ENCODE data around the gene ALDH1L2.

GRCh38 chr12:104991565-104992128 is 92.6 kb downstream of the ALDH1L2 start:
- TF ChIP-seq CTCF (IDR thresholded peaks at IDR 0.05), result no peak
- no peak for TF ChIP-seq NR2C2 (CRISPR knock-in tag; IDR thresholded peaks at IDR 0.05)
- TF ChIP-seq ZNF512 (CRISPR knock-in tag; IDR thresholded peaks at IDR 0.05; ENCODE audit: borderline replicate concordance), result no peak
- TF ChIP-seq MYBL2 (CRISPR knock-in tag; IDR thresholded peaks at IDR 0.05), result no peak
- TF ChIP-seq GRHL2 (CRISPR knock-in tag; IDR thresholded peaks at IDR 0.05; ENCODE audit: insufficient replicate concordance, severe bottlenecking), result no peak
- TF ChIP-seq ATF3 (CRISPR knock-in tag; conservative IDR thresholded peaks at IDR 0.05), result no peak
- no peak for TF ChIP-seq HMGXB4 (CRISPR knock-in tag; IDR thresholded peaks at IDR 0.05)
- TF ChIP-seq ESRRA (CRISPR knock-in tag; IDR thresholded peaks at IDR 0.05; ENCODE audit: borderline replicate concordance), result no peak
- TF ChIP-seq CREB1 (CRISPR knock-in tag; IDR thresholded peaks at IDR 0.05), result no peak
- no peak for TF ChIP-seq NFYB (CRISPR knock-in tag; conservative IDR thresholded peaks at IDR 0.05; ENCODE audit: low read depth)
- TF ChIP-seq SP1 (CRISPR knock-in tag; conservative IDR thresholded peaks at IDR 0.05), result no peak
- no peak for TF ChIP-seq NR3C1 (CRISPR knock-in tag; conservative IDR thresholded peaks at IDR 0.05; ENCODE audit: low read depth)
- no peak for TF ChIP-seq JUN (CRISPR knock-in tag; IDR thresholded peaks at IDR 0.05)
- TF ChIP-seq E2F1 (CRISPR knock-in tag; IDR thresholded peaks at IDR 0.05), result no peak

All from WTC11 (cell line).